H9 (cell line): ENCODE data around the gene PEMT. TPM values are rescaled to one million over a fixed set of nuclear protein-coding genes. Genes with fewer than 3 reads are reported as not detected.

Experiments used
- DNase-seq: peaks from one replicate; pipeline ENCODE4 v3.0.0-alpha.2; 2017
- H2AFZ ChIP-seq: one replicate; pipeline ENCODE4 v1.6.1; 2013; ENCODE audit warnings: mild to moderate bottlenecking, low read length, control low read depth, moderate library complexity
- H2AK5ac ChIP-seq: 2 replicates; pipeline ENCODE4 v1.6.1; 2013; ENCODE audit warnings: low read length, control low read depth, mixed read lengths; ENCODE audit not compliant: insufficient read length
- H2BK120ac ChIP-seq: one replicate; pipeline ENCODE4 v1.6.1; 2013; ENCODE audit warnings: low read depth, mild to moderate bottlenecking, low read length, control low read depth, inconsistent platforms; ENCODE audit not compliant: poor library complexity, severe bottlenecking
- H2BK12ac ChIP-seq: 2 replicates; pipeline ENCODE4 v1.6.1; 2013; ENCODE audit warnings: low read length, control low read depth, mixed read lengths, low read depth; ENCODE audit not compliant: insufficient read length
- H2BK15ac ChIP-seq: 2 replicates; pipeline ENCODE4 v1.6.1; 2013; ENCODE audit warnings: low read depth, low read length, control low read depth
- H2BK20ac ChIP-seq: one replicate; pipeline ENCODE4 v1.6.1; 2013; ENCODE audit warnings: low read depth, mild to moderate bottlenecking, low read length, control low read depth, inconsistent platforms; ENCODE audit not compliant: poor library complexity, severe bottlenecking
- H2BK5ac ChIP-seq: 2 replicates; pipeline ENCODE4 v1.6.1; 2013; ENCODE audit warnings: low read length, control low read depth, mixed read lengths; ENCODE audit not compliant: insufficient read length
- H3K14ac ChIP-seq: 2 replicates; pipeline ENCODE4 v1.6.1; 2013; ENCODE audit warnings: low read length, control low read depth; ENCODE audit not compliant: insufficient read depth
- H3K18ac ChIP-seq: 2 replicates; pipeline ENCODE4 v1.6.1; 2013; ENCODE audit warnings: low read depth, mild to moderate bottlenecking, mixed read lengths, low read length, control low read depth; ENCODE audit not compliant: insufficient read length
- H3K23ac ChIP-seq: 2 replicates; pipeline ENCODE4 v1.6.1; 2013; ENCODE audit warnings: low read length, control low read depth, mixed read lengths, low read depth; ENCODE audit not compliant: insufficient read length
- H3K23me2 ChIP-seq: 2 replicates; pipeline ENCODE4 v1.6.1; 2013; ENCODE audit warnings: low read depth, mild to moderate bottlenecking, mixed read lengths, low read length, control low read depth; ENCODE audit not compliant: insufficient read length, poor library complexity, severe bottlenecking
- H3K27ac ChIP-seq: 2 replicates; pipeline ENCODE4 v1.5.1; 2013; ENCODE audit warnings: low read length, control low read depth, mixed read lengths, low read depth; ENCODE audit not compliant: insufficient read length
- H3K27me3 ChIP-seq: 2 replicates; pipeline ENCODE4 v1.6.1; 2013; ENCODE audit warnings: low read length, control low read depth, inconsistent platforms; ENCODE audit not compliant: insufficient read depth
- H3K4ac ChIP-seq: 2 replicates; pipeline ENCODE4 v1.6.1; 2013; ENCODE audit warnings: low read depth, mild to moderate bottlenecking, control low read depth, inconsistent platforms, low read length, moderate library complexity
- H3K4me1 ChIP-seq: 2 replicates; pipeline ENCODE4 v1.6.1; 2013; ENCODE audit warnings: low read length, control low read depth, inconsistent platforms; ENCODE audit not compliant: insufficient read depth
- H3K4me2 ChIP-seq: 2 replicates; pipeline ENCODE4 v1.6.1; 2013; ENCODE audit warnings: low read length, control low read depth, mixed read lengths; ENCODE audit not compliant: insufficient read length, insufficient read depth
- H3K56ac ChIP-seq: 2 replicates; pipeline ENCODE4 v1.6.1; 2013; ENCODE audit warnings: low read depth, mild to moderate bottlenecking, mixed read lengths, low read length, control low read depth; ENCODE audit not compliant: insufficient read length
- H3K79me1 ChIP-seq: 2 replicates; pipeline ENCODE4 v1.6.1; 2013; ENCODE audit warnings: low read depth, mild to moderate bottlenecking, moderate library complexity, low read length, control low read depth, inconsistent platforms; ENCODE audit not compliant: insufficient read depth, poor library complexity, severe bottlenecking
- H3K79me2 ChIP-seq: 2 replicates; pipeline ENCODE4 v1.6.1; 2013; ENCODE audit warnings: low read length, control low read depth, inconsistent platforms; ENCODE audit not compliant: insufficient read depth
- H3K9ac ChIP-seq: 2 replicates; pipeline ENCODE4 v1.6.1; 2013; ENCODE audit warnings: low read length, control low read depth, mixed read lengths; ENCODE audit not compliant: insufficient read length; ENCODE audit errors: extremely low read depth
- H3K9me3 ChIP-seq: one replicate; pipeline ENCODE4 v1.6.1; 2013; ENCODE audit warnings: low read depth, low read length, inconsistent platforms; ENCODE audit not compliant: control insufficient read depth
- H3T11ph ChIP-seq: one replicate; pipeline ENCODE4 v1.6.1; 2013; ENCODE audit warnings: mild to moderate bottlenecking, low read length, control low read depth, inconsistent platforms
- H4K20me1 ChIP-seq: one replicate; pipeline ENCODE4 v1.6.1; 2013; ENCODE audit not compliant: control insufficient read depth, insufficient read length, insufficient read depth
- H4K5ac ChIP-seq: 2 replicates; pipeline ENCODE4 v1.6.1; 2013; ENCODE audit warnings: low read depth, mild to moderate bottlenecking, mixed read lengths, low read length, control low read depth; ENCODE audit not compliant: insufficient read length
- H4K8ac ChIP-seq: replicated peaks from 2 replicates; pipeline ENCODE4 v1.6.1; 2013; ENCODE audit warnings: low read length, control low read depth, mixed read lengths, low read depth; ENCODE audit not compliant: insufficient read length
- H4K91ac ChIP-seq: 2 replicates; pipeline ENCODE4 v1.6.1; 2013; ENCODE audit warnings: low read depth, mild to moderate bottlenecking, moderate library complexity, mixed read lengths, low read length, control low read depth; ENCODE audit not compliant: insufficient read length
- H3K27ac Mint-ChIP-seq, 3 experiments: 2 replicates in 2 of 3; 3 replicates in 1 of 3; pipeline ENCODE4 v1.8.0; 2020 to 2021; ENCODE audit warnings: mixed read lengths in 3 of 3, mild to moderate bottlenecking in 1 of 3, moderate library complexity in 1 of 3
- H3K27me3 Mint-ChIP-seq: 2 replicates; pipeline ENCODE4 v1.8.0; 2021; ENCODE audit warnings: low read depth, mild to moderate bottlenecking, moderate library complexity, mixed read lengths
- H3K36me3 Mint-ChIP-seq, 3 experiments: 2 replicates in 2 of 3; 3 replicates in 1 of 3; pipeline ENCODE4 v1.8.0; 2020 to 2021; ENCODE audit warnings: low read depth in 3 of 3, mixed read lengths in 3 of 3; ENCODE audit not compliant: insufficient read depth in 1 of 3
- H3K4me1 Mint-ChIP-seq, 2 experiments: 2 replicates each; pipeline ENCODE4 v1.8.0; 2020; ENCODE audit warnings: mixed read lengths in 2 of 2
- H3K4me3 Mint-ChIP-seq, 2 experiments: 2 replicates in 1 of 2; 3 replicates in 1 of 2; pipeline ENCODE4 v1.8.0; 2020 to 2021; ENCODE audit warnings: mild to moderate bottlenecking in 2 of 2, mixed read lengths in 2 of 2, moderate library complexity in 1 of 2
- H3K9me3 Mint-ChIP-seq, 2 experiments: 2 replicates in 1 of 2; 3 replicates in 1 of 2; pipeline ENCODE4 v1.8.0; 2020; ENCODE audit warnings: mild to moderate bottlenecking in 2 of 2, mixed read lengths in 2 of 2, moderate library complexity in 1 of 2
- CTCF ChIP-seq: fragments of 200-600 bp; sonication (generic); conservative IDR thresholded peaks from 3 replicates; pipeline ENCODE4 v1.8.0; 2021; ENCODE audit warnings: antibody characterized with exemption, mild to moderate bottlenecking
- WGBS: extraction: QIAGEN DNeasy Blood & Tissue Kit; methylation state at CpG from one replicate; pipeline ENCODE4 v1.1.7; 2013; ENCODE audit warnings: missing lambda C conversion rate, low lambda C conversion rate, mixed read lengths; ENCODE audit not compliant: insufficient read length; ENCODE audit errors: extremely low coverage; 5-methylcytosine and 5-hydroxymethylcytosine counted together
- total RNA-seq: library from RNA; stranded (reverse); gene quantifications from 2 replicates; pipeline ENCODE4 v1.2.1, GENCODE V29; 2021

PEMT gene
- total RNA-seq, 1 experiment from 2014 or later: 63.2 TPM

- Histone ChIP-seq H3K4me1 (no peaks in the 10 kb centered on the region), H3K4ac (no peak overlapping the region), H3K14ac (no peak overlapping the region), H4K91ac (no peak overlapping the region), H2BK5ac (no peak overlapping the region), H4K5ac (no peak overlapping the region), H2BK120ac (no peak overlapping the region), H3K23me2 (no peaks in the 10 kb centered on the region), H2AK5ac (no peak overlapping the region), H3K79me1 (no peaks in the 10 kb centered on the region), H3K56ac (no peak overlapping the region), H3K9me3 (no peaks in the 10 kb centered on the region), H2AFZ (no peak overlapping the region), H3K18ac (no peak overlapping the region), H3K27ac (no peak overlapping the region), H2BK12ac (no peak overlapping the region), H2BK15ac (no peak overlapping the region), H4K20me1 (no peaks in the 10 kb centered on the region), H3K4me2 (no peak overlapping the region), H2BK20ac (no peak overlapping the region), H3T11ph (no peak overlapping the region), H3K79me2 (no peaks in the 10 kb centered on the region), H3K27me3 (no peaks in the 10 kb centered on the region), H3K9ac (no peak overlapping the region), H4K8ac (no peak overlapping the region), H3K23ac (no peak overlapping the region)
- no peak for TF ChIP-seq CTCF
- DNase-seq: no peak
- H3K4me3 Mint-ChIP-seq: no peak overlapping the region
- H3K27me3 Mint-ChIP-seq: peaks cover 15% of the 10 kb centered on the region
- WGBS: no CpG with 5 or more reads among the region's 19 CpGs
- peaks cover 4 to 5% (median 4%) of the 10 kb centered on the region in 3 experiments; a peak in 3 of 7 replicates for H3K36me3 Mint-ChIP-seq
- no peaks in the 10 kb centered on the region for H3K4me1 Mint-ChIP-seq
- peaks cover 6 to 7% of the 10 kb centered on the region in 2 experiments; a peak in 4 of 5 replicates for H3K9me3 Mint-ChIP-seq
- H3K27ac Mint-ChIP-seq: no peak overlapping the region
Observed at GRCh38 chr17:17456251-17456650, 135.3 kb downstream of the PEMT start.

Other genes starting within 250 kb of the PEMT start
- gene MED9, start 114.7 kb downstream of the PEMT start, total RNA-seq: 19.6 and 20.0 TPM in 2 replicates
- gene RASD1, start 95.3 kb downstream of the PEMT start, total RNA-seq: 5.7 and 6.8 TPM in 2 replicates
- 1.5 and 1.9 TPM in 2 replicates for gene RAI1, start 89.8 kb upstream of the PEMT start, total RNA-seq
- gene SREBF1, start 245.3 kb upstream of the PEMT start, total RNA-seq: 76.2 and 81.9 TPM in 2 replicates